ENCODE data around the gene CREB1.
"Not testable (repeated sequence)": the region's sequence is repeated elsewhere in the genome, so short reads cannot be mapped to it uniquely, and the experiment has no call there.

DNA sequence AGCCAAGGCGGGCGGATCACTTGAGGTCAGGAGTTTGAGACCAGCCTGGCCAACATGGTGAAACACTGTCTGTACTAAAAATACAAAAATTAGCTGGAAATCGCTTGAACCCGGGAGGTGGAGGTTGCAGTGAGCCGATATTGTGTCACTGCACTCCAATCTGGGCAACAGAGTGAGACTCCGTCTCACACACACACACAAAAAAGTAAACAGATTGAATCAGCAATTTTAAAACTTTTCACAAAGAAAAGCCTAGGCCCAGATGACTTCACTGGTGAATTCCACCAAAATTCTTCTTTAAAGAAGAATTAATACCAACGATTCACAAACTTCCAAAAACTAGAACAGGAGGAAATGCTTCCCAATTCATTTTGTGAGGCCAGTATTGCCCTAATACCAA lies 116.8 kb downstream of the CREB1 start:
- TF ChIP-seq, protein P1, sequence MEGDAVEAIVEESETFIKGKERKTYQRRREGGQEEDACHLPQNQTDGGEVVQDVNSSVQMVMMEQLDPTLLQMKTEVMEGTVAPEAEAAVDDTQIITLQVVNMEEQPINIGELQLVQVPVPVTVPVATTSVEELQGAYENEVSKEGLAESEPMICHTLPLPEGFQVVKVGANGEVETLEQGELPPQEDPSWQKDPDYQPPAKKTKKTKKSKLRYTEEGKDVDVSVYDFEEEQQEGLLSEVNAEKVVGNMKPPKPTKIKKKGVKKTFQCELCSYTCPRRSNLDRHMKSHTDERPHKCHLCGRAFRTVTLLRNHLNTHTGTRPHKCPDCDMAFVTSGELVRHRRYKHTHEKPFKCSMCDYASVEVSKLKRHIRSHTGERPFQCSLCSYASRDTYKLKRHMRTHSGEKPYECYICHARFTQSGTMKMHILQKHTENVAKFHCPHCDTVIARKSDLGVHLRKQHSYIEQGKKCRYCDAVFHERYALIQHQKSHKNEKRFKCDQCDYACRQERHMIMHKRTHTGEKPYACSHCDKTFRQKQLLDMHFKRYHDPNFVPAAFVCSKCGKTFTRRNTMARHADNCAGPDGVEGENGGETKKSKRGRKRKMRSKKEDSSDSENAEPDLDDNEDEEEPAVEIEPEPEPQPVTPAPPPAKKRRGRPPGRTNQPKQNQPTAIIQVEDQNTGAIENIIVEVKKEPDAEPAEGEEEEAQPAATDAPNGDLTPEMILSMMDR (IDR thresholded peaks at IDR 0.05) = not testable (repeated sequence)
- TF ChIP-seq POLR2AphosphoS5 (IDR thresholded peaks at IDR 0.05; ENCODE audit: insufficient read depth in 1 of 2, low read depth in 1 of 2); POLR2A (IDR thresholded peaks at IDR 0.05): not testable (repeated sequence)

All from vagina (tissue), 2 donors.